HUES6 (cell line): Measurements from ENCODE around the gene ZBTB25.

Experiments
- H3K27ac ChIP-seq: 2 replicates; pipeline ENCODE4 v1.7.0; 2013; ENCODE audit warnings: low read depth, mild to moderate bottlenecking, low read length, inconsistent platforms
- H3K27me3 ChIP-seq: 2 replicates; pipeline ENCODE4 v1.6.1; 2013; ENCODE audit warnings: low read length; ENCODE audit not compliant: control insufficient read depth, insufficient read depth
- H3K36me3 ChIP-seq: 2 replicates; pipeline ENCODE4 v1.6.1; 2013; ENCODE audit warnings: low read length; ENCODE audit not compliant: control insufficient read depth, insufficient read depth
- H3K4me1 ChIP-seq: 2 replicates; pipeline ENCODE4 v1.6.1; 2013; ENCODE audit warnings: low read length; ENCODE audit not compliant: control insufficient read depth, insufficient read depth
- H3K4me3 ChIP-seq: 2 replicates; pipeline ENCODE4 v1.5.1; 2013; ENCODE audit warnings: low read depth, low read length
- H3K9ac ChIP-seq: one replicate; pipeline ENCODE4 v1.6.1; 2013; ENCODE audit warnings: mild to moderate bottlenecking, low read length
- H3K9me3 ChIP-seq: 2 replicates; pipeline ENCODE4 v1.6.1; 2013; ENCODE audit warnings: low read depth, low read length; ENCODE audit not compliant: control insufficient read depth, insufficient read depth

Gene ZBTB25

DNA sequence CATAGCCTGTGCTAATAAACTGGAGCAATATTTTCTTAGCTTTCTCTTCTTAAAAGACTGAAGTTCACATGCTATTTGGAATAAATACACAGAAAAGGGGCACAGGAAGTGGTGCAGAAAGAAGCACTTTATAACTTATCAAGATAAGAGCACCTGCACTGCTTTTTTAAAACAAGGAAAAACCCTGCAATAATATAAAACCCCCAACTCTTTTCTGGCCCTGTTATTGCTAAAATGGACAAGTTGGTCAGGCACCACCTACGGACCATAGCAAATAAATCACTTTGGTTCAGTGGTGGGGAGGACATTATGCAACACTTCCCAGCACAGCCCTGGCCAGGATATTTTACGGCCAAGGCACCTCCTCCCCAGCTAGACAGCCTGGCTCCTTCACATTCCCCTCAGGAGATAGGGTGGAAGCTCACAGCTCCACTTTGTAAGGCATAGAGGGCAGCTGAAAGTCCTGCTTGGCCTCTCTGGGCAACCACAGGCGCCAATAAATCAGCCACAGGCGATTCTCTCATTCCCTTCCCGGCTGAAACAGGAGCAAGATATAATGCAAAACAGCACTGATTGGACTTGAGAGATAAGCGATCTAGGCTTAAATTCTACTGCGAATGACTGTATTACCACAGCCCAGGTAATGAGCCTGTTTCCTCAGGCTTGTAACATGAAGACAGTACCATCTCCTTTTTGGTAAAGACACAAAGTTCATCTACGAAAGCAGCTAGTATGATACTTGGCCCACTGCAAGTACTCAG is 2.0 kb downstream of the ZBTB25 start:
- peak overlapping the region; percentile 78; the same call in 1 of the 2 replicates for H3K4me3 ChIP-seq
- no peaks in the 10 kb centered on the region for H3K36me3 ChIP-seq
- H3K4me1 ChIP-seq: peaks cover 20% of the 10 kb centered on the region
- no peaks in the 10 kb centered on the region for H3K27me3 ChIP-seq
- H3K27ac ChIP-seq: no peak overlapping the region
- peak overlapping the region; percentile 3 for H3K9ac ChIP-seq
- H3K9me3 ChIP-seq: no peaks in the 10 kb centered on the region

DNA sequence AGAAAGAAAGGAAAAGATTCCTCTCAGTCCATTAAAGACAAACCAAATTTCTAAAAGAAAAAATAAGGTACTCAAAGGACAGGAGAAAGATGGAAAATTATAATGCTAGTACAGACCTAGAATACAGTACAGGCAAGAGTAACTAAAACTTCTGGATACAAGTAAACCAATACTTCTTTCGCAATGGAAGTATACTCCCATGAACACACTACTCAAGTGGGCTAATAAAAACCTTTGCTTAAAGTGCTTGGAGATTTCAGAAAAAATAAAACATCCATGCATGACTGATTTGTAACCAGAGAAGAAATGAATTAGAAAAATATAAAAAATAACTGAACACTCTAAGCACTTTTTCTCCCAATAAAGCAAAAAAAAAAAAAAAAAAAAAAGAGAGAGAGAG is 3.5 kb downstream of the ZBTB25 start:
- no peaks in the 10 kb centered on the region for H3K9me3 ChIP-seq
- H3K4me3 ChIP-seq: no peak overlapping the region
- no peaks in the 10 kb centered on the region for H3K27me3 ChIP-seq
- no peak overlapping the region for H3K27ac ChIP-seq
- no peak overlapping the region for H3K9ac ChIP-seq
- 0 out of 2 replicates have a peak, but pooled peaks cover 4% of the 10 kb centered on the region for H3K36me3 ChIP-seq
- peaks cover 17% of the 10 kb centered on the region for H3K4me1 ChIP-seq

DNA sequence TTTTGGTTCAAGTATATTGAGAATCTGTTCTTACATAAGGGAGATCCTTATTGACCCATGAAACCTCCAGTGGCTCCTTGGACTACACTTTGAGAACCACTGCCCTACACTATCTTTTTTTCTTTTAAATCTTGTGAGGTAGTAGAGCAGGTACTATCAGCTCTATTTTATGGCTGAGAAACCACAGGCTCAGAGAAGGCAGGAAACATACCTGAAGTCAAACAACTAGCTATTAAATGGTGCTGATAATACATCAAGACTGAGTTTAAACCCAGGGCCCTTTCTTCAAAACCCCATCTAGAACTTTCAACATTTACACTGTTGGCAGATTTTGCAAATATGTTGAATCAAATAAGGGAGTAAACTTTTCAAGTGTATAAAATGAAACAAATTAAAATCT is 6.9 kb downstream of the ZBTB25 start:
- no peak overlapping the region for H3K9ac ChIP-seq
- H3K27ac ChIP-seq: no peak overlapping the region
- H3K36me3 ChIP-seq: peaks cover 4% of the 10 kb centered on the region; the same call in 1 of the 2 replicates
- H3K9me3 ChIP-seq: no peaks in the 10 kb centered on the region
- no peak overlapping the region for H3K4me3 ChIP-seq
- no peaks in the 10 kb centered on the region for H3K27me3 ChIP-seq
- peaks cover 5% of the 10 kb centered on the region for H3K4me1 ChIP-seq

DNA sequence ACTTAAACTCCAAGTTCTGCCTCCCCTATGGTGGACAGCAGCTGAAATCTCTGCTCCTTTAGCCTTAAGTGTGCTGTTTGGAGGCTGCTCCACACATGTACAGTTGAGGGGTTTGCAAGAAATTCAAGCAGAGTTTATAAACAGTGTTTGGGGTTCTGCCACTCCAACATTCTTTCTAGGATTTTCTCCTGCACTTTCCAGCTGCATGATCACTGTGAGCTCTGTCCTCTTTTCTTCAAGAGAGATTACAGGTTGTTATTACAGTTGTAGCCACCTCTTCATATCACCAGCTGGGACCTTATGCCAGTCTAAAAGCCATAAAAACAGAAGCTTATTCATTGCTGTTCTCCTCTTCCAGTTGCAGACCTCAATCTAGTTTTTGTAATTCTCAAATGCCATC is 8.4 kb downstream of the ZBTB25 start:
- H3K9me3 ChIP-seq: no peaks in the 10 kb centered on the region
- H3K27ac ChIP-seq: no peak overlapping the region
- peaks cover 11% of the 10 kb centered on the region; the same call in 1 of the 2 replicates for H3K36me3 ChIP-seq
- H3K4me3 ChIP-seq: no peak overlapping the region
- H3K4me1 ChIP-seq: no peaks in the 10 kb centered on the region
- H3K9ac ChIP-seq: no peak overlapping the region
- H3K27me3 ChIP-seq: no peaks in the 10 kb centered on the region

DNA sequence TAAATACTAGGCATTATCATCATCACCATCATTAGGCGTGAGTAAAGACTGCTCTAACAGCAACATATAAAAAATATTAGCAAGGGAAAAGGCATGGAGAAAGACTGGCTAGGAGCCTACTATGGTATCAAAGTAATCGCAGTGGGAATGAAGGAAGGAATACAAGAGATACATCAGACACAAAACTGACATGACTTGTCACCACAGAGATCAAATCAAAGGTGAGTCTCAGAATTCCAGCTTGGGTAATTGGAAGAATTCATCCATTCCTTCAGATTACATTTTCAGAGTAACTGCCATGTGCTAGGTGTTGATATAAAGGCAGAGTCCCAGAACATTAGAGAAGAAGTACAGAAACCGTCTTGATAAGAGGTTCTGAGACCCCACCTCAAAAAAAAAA is 10.2 kb downstream of the ZBTB25 start:
- H3K4me1 ChIP-seq: no peaks in the 10 kb centered on the region
- H3K27ac ChIP-seq: no peak overlapping the region
- no peaks in the 10 kb centered on the region for H3K27me3 ChIP-seq
- no peaks in the 10 kb centered on the region for H3K9me3 ChIP-seq
- H3K9ac ChIP-seq: no peak overlapping the region
- no peak overlapping the region for H3K4me3 ChIP-seq
- peaks cover 17% of the 10 kb centered on the region; the same call in 1 of the 2 replicates for H3K36me3 ChIP-seq

DNA sequence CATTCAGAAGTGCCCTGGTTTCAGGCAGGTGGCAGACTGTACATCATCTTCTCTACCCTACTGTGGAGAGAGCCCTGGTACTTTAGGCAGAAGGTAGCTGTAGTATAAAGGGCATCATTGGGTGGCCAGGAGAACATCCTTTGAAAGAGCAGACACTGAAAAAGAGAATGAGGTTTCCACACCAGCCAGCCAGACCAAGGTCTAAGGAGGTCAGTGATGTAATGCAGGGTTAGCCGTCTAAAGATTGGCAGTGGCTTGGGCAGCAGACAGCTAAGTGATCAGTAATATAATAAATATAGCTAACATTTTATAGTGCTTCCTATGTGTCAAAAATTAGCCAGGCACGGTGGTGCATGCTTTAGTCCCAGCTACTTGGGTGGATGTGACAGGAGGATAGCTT is 12.0 kb downstream of the ZBTB25 start:
- no peaks in the 10 kb centered on the region for H3K4me1 ChIP-seq
- no peaks in the 10 kb centered on the region for H3K9me3 ChIP-seq
- no peaks in the 10 kb centered on the region for H3K27me3 ChIP-seq
- H3K36me3 ChIP-seq: peaks cover 36% of the 10 kb centered on the region
- H3K9ac ChIP-seq: no peak overlapping the region
- no peak overlapping the region for H3K4me3 ChIP-seq
- no peak overlapping the region for H3K27ac ChIP-seq

DNA sequence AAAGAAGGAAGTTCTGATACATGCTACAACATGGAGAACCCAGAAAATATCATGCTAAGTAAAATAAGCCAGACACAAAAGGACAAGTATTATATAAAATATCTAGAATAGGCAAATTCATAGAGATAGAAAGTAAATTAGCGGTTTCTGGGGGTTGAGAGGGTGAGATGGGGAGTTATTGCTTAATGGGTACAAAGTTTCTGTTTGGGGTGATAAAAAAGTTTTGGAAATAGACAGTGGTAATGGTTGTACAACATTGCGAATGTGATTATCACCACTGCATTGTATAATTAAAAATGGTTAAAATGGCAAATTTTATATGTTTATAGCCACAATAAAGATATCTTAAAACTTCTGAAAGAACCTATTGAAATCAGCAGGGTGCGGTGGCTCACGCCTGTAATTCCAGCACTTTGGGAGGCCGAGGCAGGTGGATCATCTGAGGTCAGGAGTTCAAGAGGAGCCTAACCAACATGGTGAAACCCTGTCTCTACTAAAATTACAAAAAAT is 15.0 kb downstream of the ZBTB25 start:
- H3K9me3 ChIP-seq: no peaks in the 10 kb centered on the region
- no peak overlapping the region for H3K27ac ChIP-seq
- no peak overlapping the region for H3K9ac ChIP-seq
- no peaks in the 10 kb centered on the region for H3K27me3 ChIP-seq
- H3K36me3 ChIP-seq: peaks cover 35% of the 10 kb centered on the region
- H3K4me3 ChIP-seq: no peak overlapping the region
- H3K4me1 ChIP-seq: no peaks in the 10 kb centered on the region

DNA sequence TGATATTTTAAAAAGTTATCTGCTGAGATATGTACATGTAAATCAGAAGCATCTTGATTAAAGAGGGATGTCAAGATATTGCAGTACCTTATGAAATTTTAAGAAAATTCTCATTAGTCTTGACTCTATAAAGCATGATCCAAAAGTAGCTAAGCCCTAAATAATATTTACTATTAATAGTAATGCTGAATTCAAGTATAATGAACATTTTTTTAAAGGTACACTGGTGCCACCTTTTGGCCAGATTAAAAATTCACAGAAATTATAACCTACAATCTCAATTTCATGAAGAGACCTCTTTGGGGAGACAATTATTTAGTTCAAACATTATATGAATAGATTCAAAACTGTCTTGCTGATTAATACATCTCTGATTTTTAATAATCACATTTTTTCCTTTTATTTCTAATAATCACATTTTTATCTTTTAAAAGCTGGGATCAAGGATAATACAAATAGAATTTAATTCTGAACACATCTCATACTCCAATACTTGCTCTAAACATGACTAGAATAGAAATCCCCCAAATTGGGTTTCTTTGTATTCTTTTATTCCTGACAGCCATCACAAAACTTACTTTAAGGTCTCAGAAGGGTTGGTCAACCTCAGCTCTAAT is 24.9 kb downstream of the ZBTB25 start:
- Histone ChIP-seq H3K36me3 (no peaks in the 10 kb centered on the region), H3K27ac (no peak overlapping the region), H3K9ac (no peak overlapping the region), H3K27me3 (no peaks in the 10 kb centered on the region), H3K4me3 (no peak overlapping the region), H3K9me3 (no peaks in the 10 kb centered on the region), H3K4me1 (no peaks in the 10 kb centered on the region; the same call in 1 of the 2 replicates)

DNA sequence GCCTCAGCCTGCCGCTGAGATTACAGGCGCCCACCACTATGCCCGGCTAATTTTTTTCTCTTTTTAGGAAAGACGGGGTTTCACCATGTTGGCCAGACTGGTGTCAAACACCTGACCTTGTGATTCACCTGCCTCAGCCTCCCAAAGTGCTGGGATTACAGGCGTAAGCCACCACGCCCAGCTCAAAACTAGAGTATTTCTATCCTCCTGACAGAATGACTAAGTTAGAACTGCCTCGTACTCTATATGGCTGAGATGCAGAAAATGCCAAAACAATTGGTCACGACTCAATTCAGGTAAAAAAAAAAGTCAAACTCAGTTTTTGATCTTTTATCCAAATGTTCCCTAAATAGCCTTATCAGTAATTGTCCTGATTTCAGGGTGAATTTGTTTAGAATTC is 27.2 kb downstream of the ZBTB25 start:
- Histone ChIP-seq H3K27ac (no peak overlapping the region), H3K4me1 (no peaks in the 10 kb centered on the region; the same call in 1 of the 2 replicates), H3K36me3 (no peaks in the 10 kb centered on the region)

DNA sequence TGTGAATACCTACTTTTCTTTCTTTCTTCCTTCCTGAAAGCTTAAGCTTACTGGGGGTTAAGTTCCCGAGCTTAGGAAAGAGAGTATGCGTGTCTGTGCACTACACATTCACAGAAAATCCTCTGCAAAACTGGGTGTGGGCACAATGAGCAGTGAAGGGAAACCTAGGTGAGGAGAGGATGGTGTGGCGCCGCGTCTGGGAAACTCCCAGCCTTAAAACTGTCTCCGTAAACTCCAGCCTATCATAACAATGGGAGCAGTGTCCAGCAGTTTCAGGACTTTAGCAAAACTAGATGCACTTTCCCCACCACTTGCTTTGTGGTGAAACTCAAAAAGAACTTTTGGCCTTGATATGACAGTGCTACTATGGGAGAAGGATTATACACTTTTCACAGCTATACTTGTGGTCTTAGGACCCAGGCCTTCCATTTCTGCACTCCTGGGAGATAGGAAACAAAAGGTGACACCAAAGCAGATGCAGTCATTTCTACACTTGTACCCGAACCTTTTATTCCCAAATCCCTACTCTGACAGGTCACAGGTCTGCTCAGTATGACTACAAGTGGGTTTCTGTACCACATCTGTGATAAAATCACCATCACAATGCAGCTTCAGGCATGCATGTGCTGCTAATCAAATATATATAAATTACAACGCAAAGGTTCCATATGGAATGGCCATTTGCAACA is 27.9 kb downstream of the ZBTB25 start:
- Histone ChIP-seq H3K27me3 (no peaks in the 10 kb centered on the region), H3K9ac (no peak overlapping the region), H3K9me3 (no peaks in the 10 kb centered on the region), H3K4me3 (no peak overlapping the region), H3K27ac (no peak overlapping the region), H3K4me1 (no peaks in the 10 kb centered on the region; the same call in 1 of the 2 replicates), H3K36me3 (no peaks in the 10 kb centered on the region)

More for the DNA sequence above, 27.2 kb downstream of the ZBTB25 start:
- no peaks in the 10 kb centered on the region for H3K9me3 ChIP-seq
- no peak overlapping the region for H3K9ac ChIP-seq
- no peaks in the 10 kb centered on the region for H3K27me3 ChIP-seq
- H3K4me3 ChIP-seq: no peak overlapping the region

DNA sequence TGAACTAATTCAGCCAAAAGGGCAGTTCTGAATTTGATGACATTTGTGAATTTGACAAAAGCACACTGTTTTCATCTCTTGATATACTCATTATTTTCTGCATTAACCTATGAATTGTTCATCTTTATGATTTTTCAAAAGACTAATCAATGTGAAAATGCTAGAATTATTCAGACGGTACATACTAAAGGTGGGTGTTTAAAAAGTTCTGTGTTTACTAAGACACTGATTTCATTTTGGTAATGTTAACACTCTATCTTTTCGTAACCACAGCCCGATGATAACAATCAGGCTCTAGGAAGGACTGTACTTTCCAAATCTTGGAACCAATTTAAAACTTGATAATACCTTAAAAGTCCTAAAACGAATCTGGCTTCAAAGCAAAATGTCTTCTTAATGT is 28.9 kb downstream of the ZBTB25 start:
- Histone ChIP-seq H3K4me1 (no peaks in the 10 kb centered on the region; the same call in 1 of the 2 replicates), H3K27ac (no peak overlapping the region), H3K9me3 (no peaks in the 10 kb centered on the region), H3K4me3 (no peak overlapping the region), H3K9ac (no peak overlapping the region), H3K27me3 (no peaks in the 10 kb centered on the region), H3K36me3 (no peaks in the 10 kb centered on the region)
